SK-N-DZ (cell line): ENCODE measurements around the gene MGLL.

ENCODE experiments used
- DNase-seq: peaks from one replicate; pipeline ENCODE4 v3.0.0-alpha.2; 2015; ENCODE audit warnings: low spot score

MGLL gene

DNA sequence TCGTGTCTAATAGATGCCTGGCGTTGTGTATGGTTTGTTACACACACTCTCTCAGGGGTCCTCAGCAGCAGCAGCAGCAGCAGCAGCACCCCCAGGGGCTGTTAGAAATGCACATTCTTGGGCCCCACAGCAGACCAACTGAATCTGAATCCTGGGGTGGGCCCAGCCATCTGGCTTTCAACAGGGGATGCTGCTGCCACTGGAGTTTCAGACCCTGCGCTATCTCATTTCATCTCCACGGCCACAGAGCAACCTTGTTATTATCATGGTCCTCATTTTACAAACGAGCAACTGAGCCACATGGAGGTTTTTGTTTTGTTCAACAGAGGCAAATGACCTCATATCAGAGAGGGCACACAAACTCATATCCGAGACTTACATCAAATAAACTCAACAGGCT is 47.7 kb downstream of the MGLL start:
- DNase-seq = no peak

DNA sequence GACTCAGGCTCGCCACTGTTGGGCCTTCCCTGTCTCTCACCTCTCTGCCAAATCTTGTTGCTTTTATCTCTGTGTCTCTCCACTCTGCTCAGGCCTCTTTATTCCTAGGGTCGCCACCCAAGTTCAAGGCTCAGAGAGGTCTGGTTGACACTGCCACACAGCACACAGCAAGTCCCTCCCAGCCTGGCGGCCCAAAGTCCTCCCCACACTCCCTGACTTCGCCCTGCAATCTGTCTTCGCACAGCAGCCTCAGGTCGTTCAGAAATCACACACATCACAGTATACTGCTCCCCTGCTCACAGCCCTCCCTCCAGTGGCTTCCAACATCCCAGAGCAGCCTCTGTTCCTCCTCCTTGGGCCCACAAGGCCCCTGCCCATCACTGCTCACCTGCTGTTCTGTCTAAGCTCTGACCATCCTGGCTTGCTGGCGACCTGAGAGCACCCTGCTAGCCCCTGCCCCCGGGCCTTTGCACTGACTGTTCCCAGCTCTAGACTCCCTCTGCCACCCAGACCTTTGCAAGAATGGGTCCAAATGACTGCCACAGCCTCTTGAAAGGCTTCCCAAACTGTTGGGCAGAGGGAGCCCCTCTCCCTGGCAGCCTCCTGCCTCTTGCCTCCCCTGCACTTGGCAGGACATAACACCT is 48.4 kb downstream of the MGLL start:
- no peak for DNase-seq

DNA sequence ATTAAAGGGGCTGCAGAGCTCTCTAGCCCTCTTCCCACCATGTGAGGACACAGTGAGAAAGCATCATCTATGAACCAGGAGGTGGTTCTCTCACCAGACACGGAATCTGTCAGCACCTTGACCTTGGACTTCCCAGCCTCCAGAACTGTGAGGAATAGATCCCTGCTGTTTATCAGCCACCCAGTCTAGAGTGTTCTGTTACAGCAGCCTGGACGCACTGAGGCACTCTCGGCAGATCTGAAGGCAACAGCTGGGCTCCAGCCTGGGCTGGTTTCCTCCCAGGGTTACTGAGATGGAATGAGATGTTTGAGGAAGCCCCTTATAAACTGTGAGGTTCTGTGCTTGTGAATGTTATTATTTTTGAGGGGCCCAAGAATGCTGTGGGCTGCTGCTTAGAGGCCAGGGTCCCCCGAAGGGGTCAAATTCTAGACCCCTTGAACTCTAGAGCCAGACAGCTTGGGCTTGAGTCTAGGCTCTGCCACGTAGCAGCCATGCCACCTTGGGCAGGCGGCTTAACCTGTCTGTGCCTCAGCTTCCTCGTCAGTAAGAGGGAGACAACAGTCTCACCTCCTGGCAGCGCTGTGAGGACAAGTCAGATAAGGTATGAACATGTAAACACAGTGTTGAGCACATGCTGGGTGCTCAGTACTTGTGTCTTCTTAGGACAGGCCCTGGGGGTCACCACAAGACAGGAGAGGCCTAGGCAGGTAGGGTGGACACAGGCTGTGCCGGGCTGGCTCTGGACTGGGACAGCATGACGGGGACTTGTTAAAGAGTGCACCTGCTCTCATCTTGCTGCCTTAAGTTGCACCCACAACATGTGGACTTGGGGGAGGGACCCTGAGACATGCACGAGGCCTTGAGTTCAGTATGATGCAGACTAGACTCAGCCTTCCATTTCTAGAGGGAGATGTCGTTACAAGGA is 49.2 kb downstream of the MGLL start:
- no peak for DNase-seq

GRCh38 chr3:127772273-127772672 is 50.0 kb downstream of the MGLL start:
- DNase-seq = no peak

- DNase-seq = no peak
These were observed 50.6 kb downstream of the MGLL start for GRCh38 chr3:127771746-127772145.

DNA sequence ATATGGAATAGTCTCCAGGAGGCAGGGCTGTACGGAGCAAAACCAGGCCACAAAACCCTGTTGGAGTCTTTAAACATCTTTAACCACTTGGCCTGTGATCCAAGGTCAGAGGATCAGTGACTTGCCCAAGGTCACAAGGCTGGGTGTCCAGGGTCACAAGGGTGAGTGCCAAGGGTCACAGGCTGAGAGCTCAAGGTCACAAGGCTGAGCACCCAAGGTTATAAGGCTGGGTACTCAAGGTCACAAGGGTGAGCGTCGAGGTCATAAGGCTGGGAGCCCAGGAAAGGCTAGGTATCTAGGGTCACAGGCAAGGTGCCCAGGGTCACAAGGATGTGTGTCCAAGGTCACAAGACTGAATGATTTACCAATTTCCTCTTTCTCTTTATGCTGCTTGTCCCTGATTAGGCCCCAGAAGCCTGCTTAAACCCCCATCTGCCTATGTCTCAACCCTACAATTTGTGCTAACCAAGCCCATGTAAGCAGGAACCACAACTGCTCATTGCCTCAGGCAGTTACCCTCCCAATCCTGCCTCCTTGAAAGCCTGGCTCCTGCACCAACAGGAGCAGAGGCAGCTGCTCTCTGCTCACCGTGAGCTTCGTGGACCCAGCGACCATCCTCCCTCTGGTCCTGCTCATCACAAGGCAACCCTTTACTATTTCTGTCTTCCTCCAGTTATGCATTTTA is 51.5 kb downstream of the MGLL start:
- DNase-seq = no peak

DNA sequence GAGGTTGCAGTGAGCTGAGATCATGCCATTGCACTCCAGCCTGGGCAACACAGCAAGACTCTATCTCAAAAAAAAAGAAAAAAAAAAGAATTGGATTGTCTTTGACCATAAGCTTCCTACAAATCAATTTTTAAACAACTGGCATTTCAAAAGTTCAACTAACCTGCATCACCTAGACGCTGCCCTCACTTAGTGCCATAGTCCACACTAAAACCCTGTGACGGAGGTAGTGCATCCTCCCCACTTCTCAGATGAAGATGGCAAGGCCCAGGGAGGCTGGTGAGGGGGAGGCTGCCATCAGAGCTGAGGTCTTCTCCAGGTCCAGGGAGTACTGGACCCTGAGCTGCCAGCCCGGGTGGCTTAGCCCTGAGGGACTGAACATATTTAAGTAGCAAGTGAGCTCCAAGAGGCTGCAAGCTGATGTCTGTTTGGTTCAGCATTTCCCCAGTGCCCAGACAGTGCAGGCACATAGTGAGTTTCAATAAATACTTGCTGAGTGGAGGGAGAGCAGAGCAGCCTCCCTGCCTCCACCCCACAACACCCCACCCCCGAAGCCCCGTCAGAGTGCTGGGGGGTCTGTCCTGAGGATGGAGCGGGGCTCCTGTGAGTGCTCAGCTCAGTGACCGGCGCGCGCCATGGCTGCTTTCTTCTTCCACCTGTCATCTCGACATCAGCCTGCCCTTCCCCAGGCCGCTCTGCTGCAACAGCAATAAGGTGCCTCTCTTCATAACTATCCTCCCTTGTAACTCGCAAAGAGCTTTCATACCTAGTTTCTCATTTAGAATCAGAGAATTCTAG is 52.8 kb downstream of the MGLL start:
- no peak for DNase-seq

DNA sequence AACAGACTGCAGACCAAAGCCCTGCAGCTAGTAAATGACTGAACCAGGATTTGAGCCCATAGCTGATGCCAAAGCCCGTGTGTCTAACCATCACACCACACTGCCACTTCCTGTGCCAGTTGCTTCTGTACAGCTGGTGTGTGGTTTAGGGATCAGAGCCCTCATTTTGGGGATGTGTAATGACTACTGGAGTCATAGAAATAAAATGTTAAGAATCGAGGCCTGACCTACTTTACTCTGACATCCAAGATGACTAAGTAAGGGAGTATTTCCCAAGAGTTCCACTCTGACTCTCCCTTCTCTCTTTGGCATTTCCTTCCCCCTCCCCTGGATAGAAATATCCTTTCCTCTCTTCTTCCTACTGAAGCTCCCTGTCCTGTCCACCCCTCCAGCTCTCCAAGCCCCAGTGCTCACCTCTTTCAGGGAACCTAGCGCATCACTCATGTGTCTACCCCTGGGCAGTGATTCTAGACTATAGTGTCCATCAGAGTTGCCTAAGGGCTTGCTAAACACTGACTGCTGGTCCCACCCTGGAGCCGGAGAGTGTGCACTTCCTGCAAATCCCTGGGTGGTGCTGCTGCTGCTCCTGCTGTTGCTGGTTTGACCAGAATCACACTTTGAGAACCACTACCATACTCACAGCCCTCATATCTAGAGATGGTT is 53.8 kb downstream of the MGLL start:
- DNase-seq = no peak

DNA sequence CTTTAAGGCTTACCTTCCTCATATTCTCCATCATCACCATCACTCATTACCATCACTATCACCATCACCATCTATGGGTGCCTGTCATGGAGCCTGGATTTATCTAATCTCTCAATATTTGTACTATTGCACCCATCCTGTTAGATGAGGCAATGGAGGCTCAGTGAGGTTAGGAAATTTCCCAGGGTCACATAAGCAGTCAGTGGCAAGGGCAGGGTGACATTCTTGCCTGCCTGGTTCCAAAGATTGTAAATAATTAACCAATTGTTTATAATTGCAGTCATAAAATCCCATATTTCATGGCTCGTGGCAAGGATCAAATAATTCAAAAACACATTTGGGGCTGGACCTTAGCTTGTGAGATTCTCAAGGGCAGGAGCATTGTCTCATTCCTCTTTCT is 55.2 kb downstream of the MGLL start:
- no peak for DNase-seq

- DNase-seq = no peak
These were observed 56.6 kb downstream of the MGLL start for GRCh38 chr3:127765735-127766134.

- DNase-seq = no peak
These were observed 57.4 kb downstream of the MGLL start for GRCh38 chr3:127764841-127765362.

- no peak for DNase-seq
These were observed 58.0 kb downstream of the MGLL start for GRCh38 chr3:127764301-127764700.

DNA sequence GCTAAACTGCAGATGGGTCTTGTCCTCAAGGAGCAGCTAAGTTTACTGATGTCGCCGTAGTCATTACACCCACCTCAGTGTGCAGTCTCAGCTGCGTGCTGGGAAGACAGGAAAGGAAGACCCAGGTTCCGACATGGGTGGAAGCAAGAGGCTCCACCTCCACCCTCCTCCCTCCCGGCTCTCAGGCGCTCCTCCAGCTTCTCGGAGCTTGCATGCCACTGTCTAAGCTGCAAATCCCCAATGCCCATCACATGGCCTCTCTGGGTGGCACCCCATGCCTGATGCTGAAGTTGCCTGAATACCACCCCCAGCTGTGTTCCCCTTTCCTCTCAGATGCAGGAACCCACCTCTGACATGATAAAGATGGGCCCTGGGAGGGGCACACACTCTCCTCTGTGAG is 58.5 kb downstream of the MGLL start:
- DNase-seq = no peak

DNA sequence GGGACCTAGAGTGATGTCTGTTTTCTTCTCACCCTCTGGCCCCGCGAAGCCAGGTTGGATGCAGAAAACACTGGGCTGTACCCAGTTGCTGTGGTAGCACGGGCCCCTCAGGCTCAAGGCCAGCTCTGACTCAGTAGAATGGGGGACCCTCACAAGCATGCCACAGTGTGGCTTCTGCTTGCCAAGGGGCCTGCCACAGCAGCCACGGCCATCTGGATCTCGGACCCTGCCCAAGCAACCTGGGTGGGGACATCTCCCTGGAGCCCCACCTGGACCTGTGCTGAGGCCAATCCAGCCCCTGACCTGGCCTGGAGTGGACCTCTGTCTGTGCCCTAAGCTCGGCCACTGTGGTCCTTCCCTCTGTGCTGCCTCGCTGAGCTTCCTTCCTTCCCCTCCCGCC is 59.0 kb downstream of the MGLL start:
- DNase-seq = no peak

GRCh38 chr3:127762787-127763105 is 59.6 kb downstream of the MGLL start:
- no peak for DNase-seq

DNA sequence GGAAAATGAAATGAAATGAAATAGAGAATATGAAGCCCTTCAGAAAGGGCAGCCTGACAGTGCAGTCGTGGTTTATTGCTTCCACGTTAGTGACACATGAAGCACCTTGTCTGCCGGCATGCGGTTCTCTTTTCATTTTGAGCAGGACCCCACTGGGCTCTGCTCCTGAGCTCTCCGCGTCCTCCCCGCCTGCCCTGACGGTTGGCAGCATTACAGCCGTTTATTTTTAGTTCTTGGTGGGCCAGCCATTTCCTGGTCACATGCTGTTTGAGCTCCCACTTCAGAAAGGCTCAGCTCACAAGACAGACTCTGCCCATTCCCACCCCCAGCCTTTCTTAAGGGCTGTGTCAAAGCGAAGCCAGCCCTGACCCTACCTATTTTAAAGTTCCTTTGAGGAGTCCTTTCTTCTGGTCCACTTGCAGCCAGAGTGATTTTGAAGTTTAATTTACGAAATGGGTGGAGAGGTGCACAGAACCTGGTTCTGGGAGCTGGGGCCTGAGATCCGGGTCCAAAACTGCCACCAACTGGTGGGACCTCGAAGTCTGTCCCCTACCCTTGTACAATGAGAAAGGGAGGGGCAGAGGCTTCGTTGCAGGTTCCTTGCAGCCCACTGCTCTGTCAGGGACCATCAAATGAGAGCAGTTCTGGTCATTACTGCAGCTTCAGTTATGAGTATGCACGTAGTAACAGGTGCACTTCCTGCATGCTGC is 60.1 kb downstream of the MGLL start:
- no peak for DNase-seq

DNA sequence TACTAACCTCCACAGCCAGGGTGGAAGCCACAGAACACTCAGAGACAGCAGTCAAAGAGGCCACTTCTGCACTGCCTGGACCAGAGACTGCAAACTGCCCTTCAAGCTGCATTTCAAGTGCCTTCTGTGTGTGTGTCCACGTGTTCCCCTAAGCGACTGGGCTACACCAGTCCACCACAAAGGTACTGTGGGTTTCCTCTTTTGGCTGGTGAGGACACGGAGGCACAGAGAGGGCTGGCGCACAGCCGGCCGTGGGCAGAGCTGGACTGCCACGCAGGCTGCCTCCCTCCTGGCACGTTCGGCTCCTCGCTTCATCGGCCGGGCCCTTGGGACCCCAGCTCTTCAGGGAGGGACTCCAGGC is 60.9 kb downstream of the MGLL start:
- DNase-seq = no peak

DNA sequence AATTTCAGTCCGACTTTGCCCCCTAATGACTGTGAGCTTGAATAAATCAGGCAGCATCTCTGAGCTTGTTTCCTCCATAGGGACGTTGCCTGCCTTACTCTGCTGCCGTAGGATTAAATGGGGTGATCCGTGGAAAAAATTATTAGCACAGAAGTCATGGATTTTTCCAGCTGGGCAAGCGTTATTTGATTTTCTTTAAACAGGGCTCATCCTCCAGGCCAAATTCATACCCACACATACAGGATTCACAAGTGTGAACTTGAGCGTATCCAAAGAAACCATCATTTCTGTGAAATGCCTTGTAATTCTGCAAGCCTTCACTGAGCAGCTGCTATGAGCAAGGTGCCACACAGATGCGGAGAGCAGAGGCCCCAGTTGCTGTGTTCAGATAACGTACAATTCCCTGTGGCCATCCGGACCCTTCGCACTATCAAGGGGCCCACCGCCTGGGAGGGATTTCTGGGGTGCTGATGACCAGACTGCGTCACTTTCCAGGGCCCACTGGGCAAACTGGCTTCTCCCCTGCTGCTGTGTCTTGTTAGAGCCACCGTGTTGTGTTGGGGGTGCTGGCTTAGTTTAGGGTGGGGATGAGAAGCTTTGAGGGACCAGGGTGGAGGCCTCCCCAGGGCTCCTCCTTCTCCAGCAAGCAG is 61.4 kb downstream of the MGLL start:
- DNase-seq = no peak

DNA sequence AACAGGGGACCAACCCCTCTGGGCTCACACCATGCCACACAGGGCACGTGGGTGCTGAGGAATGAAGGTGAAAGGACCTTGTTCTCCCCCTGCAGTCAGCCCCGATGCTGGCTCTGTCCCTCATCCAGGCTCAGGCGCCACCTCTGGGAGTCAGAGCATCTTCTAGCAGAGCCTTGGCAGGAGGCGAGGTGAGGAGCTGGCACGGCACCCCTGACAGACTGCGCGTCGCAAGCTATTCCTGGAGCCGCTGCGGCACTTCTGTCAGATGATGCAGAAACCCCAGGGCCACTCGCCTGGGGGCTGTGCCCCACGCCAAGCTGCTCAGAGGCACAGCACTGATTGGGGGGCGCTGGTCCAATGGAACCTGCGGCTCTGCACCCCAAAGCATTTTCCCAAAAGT is 62.0 kb downstream of the MGLL start:
- DNase-seq = no peak

- no peak for DNase-seq
These were observed 62.5 kb downstream of the MGLL start for GRCh38 chr3:127759826-127760225.
